ENCODE results near the gene ZSCAN10. TPM values are rescaled to one million over a fixed set of nuclear protein-coding genes. Genes with fewer than 3 reads are reported as not detected.

Gene ZSCAN10
- total RNA-seq, 1 experiment from 2014 or later = not detected

GRCh38 chr16:3049921-3050481 is 49.1 kb downstream of the ZSCAN10 start:
- CTCF ChIA-PET = no interaction called here

DNA sequence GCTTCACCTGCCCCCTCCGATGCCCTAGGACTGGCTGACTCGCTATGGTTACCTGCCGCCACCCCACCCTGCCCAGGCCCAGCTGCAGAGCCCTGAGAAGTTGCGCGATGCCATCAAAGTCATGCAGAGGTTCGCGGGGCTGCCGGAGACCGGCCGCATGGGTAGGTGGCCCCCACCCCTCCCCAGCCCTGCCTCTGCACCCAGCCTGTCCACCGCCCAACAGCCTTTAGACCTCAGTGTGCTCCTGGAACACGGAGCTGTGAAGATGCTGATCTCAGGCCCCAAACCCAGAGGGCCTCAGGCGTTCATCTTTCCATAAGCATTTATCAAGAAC is 51.7 kb downstream of the ZSCAN10 start:
- Histone ChIP-seq H3K4me3 (ENCODE audit: low read depth, low read length) (no peak overlapping the region), H3K4me1 (no peaks in the 10 kb centered on the region), H3K9me3 (no peaks in the 10 kb centered on the region), H3K36me3 (ENCODE audit: control insufficient read depth, insufficient read depth, low read length) (no peaks in the 10 kb centered on the region), H3K27me3 (replicated peaks; ENCODE audit: control insufficient read depth, insufficient read depth, low read length) (no peaks in the 10 kb centered on the region; the same call in 1 of the 2 replicates)
- Mint-ChIP-seq H3K27me3 (ENCODE audit: insufficient read depth, unreplicated experiment) (peaks cover 4% of the 10 kb centered on the region), H3K4me3 (ENCODE audit: unreplicated experiment) (peak overlapping the region; percentile 61), H3K36me3 (ENCODE audit: insufficient read depth, unreplicated experiment) (no peaks in the 10 kb centered on the region), H3K9me3 (ENCODE audit: unreplicated experiment) (no peaks in the 10 kb centered on the region), H3K4me1 (ENCODE audit: low read depth, unreplicated experiment) (no peaks in the 10 kb centered on the region), H3K27ac (ENCODE audit: unreplicated experiment) (no peak overlapping the region)
- intact Hi-C loops (cut with micrococcal nuclease; ENCODE audit: unreplicated experiment) = no loop called here
- DNase-seq = no peak
- TF ChIP-seq, protein P1, sequence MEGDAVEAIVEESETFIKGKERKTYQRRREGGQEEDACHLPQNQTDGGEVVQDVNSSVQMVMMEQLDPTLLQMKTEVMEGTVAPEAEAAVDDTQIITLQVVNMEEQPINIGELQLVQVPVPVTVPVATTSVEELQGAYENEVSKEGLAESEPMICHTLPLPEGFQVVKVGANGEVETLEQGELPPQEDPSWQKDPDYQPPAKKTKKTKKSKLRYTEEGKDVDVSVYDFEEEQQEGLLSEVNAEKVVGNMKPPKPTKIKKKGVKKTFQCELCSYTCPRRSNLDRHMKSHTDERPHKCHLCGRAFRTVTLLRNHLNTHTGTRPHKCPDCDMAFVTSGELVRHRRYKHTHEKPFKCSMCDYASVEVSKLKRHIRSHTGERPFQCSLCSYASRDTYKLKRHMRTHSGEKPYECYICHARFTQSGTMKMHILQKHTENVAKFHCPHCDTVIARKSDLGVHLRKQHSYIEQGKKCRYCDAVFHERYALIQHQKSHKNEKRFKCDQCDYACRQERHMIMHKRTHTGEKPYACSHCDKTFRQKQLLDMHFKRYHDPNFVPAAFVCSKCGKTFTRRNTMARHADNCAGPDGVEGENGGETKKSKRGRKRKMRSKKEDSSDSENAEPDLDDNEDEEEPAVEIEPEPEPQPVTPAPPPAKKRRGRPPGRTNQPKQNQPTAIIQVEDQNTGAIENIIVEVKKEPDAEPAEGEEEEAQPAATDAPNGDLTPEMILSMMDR (IDR thresholded peaks at IDR 0.05; ENCODE audit: insufficient read depth in 1 of 2, low read depth in 1 of 2, low read length in 1 of 2, severe bottlenecking in 1 of 2, unreplicated experiment in 1 of 2) = no peak
- CTCF ChIA-PET = interaction anchor here (0.8 to 2.7 kb wide), 4 partner anchors 11 to 82 kb away, joined by 4 to 18 read pairs (median 10); no protein-coding TSS in a partner anchor
- POLR2A ChIA-PET = no interaction called here
- no TSS peak for BruUV-seq (replicated peaks)

More at GRCh38 chr16:3049921-3050481, 49.1 kb downstream of the ZSCAN10 start:
- Histone ChIP-seq H3K27me3 (replicated peaks; ENCODE audit: control insufficient read depth, insufficient read depth, low read length) (no peaks in the 10 kb centered on the region; the same call in 1 of the 2 replicates), H3K9me3 (no peaks in the 10 kb centered on the region), H3K4me1 (no peaks in the 10 kb centered on the region), H3K4me3 (ENCODE audit: low read depth, low read length) (no peak overlapping the region), H3K36me3 (ENCODE audit: control insufficient read depth, insufficient read depth, low read length) (no peaks in the 10 kb centered on the region)
- intact Hi-C loops (cut with micrococcal nuclease; ENCODE audit: unreplicated experiment) = no loop called here
- POLR2A ChIA-PET = no interaction called here
- Mint-ChIP-seq H3K9me3 (ENCODE audit: unreplicated experiment) (no peaks in the 10 kb centered on the region), H3K36me3 (ENCODE audit: insufficient read depth, unreplicated experiment) (no peaks in the 10 kb centered on the region), H3K4me3 (ENCODE audit: unreplicated experiment) (no peak overlapping the region), H3K4me1 (ENCODE audit: low read depth, unreplicated experiment) (no peaks in the 10 kb centered on the region), H3K27ac (ENCODE audit: unreplicated experiment) (no peak overlapping the region), H3K27me3 (ENCODE audit: insufficient read depth, unreplicated experiment) (no peaks in the 10 kb centered on the region)
- no peak for DNase-seq
- TF ChIP-seq, protein P1 (IDR thresholded peaks at IDR 0.05; ENCODE audit: insufficient read depth in 1 of 2, low read depth in 1 of 2, low read length in 1 of 2, severe bottlenecking in 1 of 2, unreplicated experiment in 1 of 2) = no peak
- BruUV-seq (replicated peaks) = no TSS peak

GRCh38 chr16:3046641-3047386 is 52.3 kb downstream of the ZSCAN10 start:
- BruUV-seq (replicated peaks) = no TSS peak
- H3K9me3 ChIP-seq = no peaks in the 10 kb centered on the region
- H3K9me3 Mint-ChIP-seq (ENCODE audit: unreplicated experiment) = no peaks in the 10 kb centered on the region
- DNase-seq = no peak
- H3K4me1 ChIP-seq = no peaks in the 10 kb centered on the region
- no peaks in the 10 kb centered on the region for H3K36me3 Mint-ChIP-seq (ENCODE audit: insufficient read depth, unreplicated experiment)
- peaks cover 4% of the 10 kb centered on the region for H3K27me3 Mint-ChIP-seq (ENCODE audit: insufficient read depth, unreplicated experiment)
- no peaks in the 10 kb centered on the region for H3K4me1 Mint-ChIP-seq (ENCODE audit: low read depth, unreplicated experiment)
- peak overlapping the region; percentile 61 for H3K4me3 Mint-ChIP-seq (ENCODE audit: unreplicated experiment)
- H3K27ac Mint-ChIP-seq (ENCODE audit: unreplicated experiment) = no peak overlapping the region
- no peaks in the 10 kb centered on the region; the same call in 1 of the 2 replicates for H3K27me3 ChIP-seq (replicated peaks; ENCODE audit: control insufficient read depth, insufficient read depth, low read length)
- H3K36me3 ChIP-seq (ENCODE audit: control insufficient read depth, insufficient read depth, low read length) = no peaks in the 10 kb centered on the region
- CTCF ChIA-PET = interaction anchor here (0.8 to 2.7 kb wide), 3 partner anchors 11 to 19 kb away, joined by 4 to 18 read pairs (median 17); no protein-coding TSS in a partner anchor
- H3K4me3 ChIP-seq (ENCODE audit: low read depth, low read length) = no peak overlapping the region
- TF ChIP-seq, protein P1 (IDR thresholded peaks at IDR 0.05; ENCODE audit: insufficient read depth in 1 of 2, low read depth in 1 of 2, low read length in 1 of 2, severe bottlenecking in 1 of 2, unreplicated experiment in 1 of 2) = no peak
- POLR2A ChIA-PET = no interaction called here
- intact Hi-C loops (cut with micrococcal nuclease; ENCODE audit: unreplicated experiment) = no loop called here
